Liver (tissue), 9 donors: ENCODE measurements around the gene FLNB. TPM values are rescaled to one million over a fixed set of nuclear protein-coding genes. Genes with fewer than 3 reads are reported as not detected.

Experiments
- DNase-seq: peaks from one replicate; pipeline ENCODE4 v3.0.0-alpha.2; 2017; ENCODE audit warnings: low spot score
- H3K27ac ChIP-seq, 2 donors: one replicate each; pipeline ENCODE4 v1.7.0; 2013; ENCODE audit warnings: inconsistent platforms in 2 of 2, low read length in 2 of 2, control low read depth in 1 of 2, low read depth in 1 of 2, mild to moderate bottlenecking in 1 of 2
- H3K27me3 ChIP-seq, 4 donors: one replicate each; pipeline versions ENCODE4 v1.6.1 to v1.7.0; 2013; ENCODE audit warnings: low read length in 3 of 4, inconsistent platforms in 1 of 4, mild to moderate bottlenecking in 1 of 4, moderate library complexity in 1 of 4; ENCODE audit not compliant: control insufficient read depth in 4 of 4, insufficient read depth in 4 of 4
- H3K36me3 ChIP-seq, 4 donors: one replicate each; pipeline versions ENCODE4 v1.6.1 to v1.7.0; 2013; ENCODE audit warnings: low read length in 3 of 4, mild to moderate bottlenecking in 3 of 4, low read depth in 1 of 4, moderate library complexity in 1 of 4; ENCODE audit not compliant: control insufficient read depth in 4 of 4, insufficient read depth in 3 of 4
- H3K4me1 ChIP-seq, 4 donors: one replicate each; pipeline versions ENCODE4 v1.6.1 to v1.7.0; 2013; ENCODE audit warnings: low read length in 3 of 4, mild to moderate bottlenecking in 3 of 4, moderate library complexity in 1 of 4; ENCODE audit not compliant: control insufficient read depth in 4 of 4, insufficient read depth in 4 of 4
- H3K4me3 ChIP-seq, 3 donors: one replicate each; pipeline versions ENCODE4 v1.6.1 to v1.7.0; 2013; ENCODE audit warnings: low read length in 3 of 3, control low read depth in 1 of 3, low read depth in 1 of 3, mild to moderate bottlenecking in 1 of 3
- H3K9ac ChIP-seq, 2 donors: one replicate each; pipeline ENCODE4 v1.7.0; 2013; ENCODE audit warnings: low read length in 2 of 2, mild to moderate bottlenecking in 2 of 2, moderate library complexity in 2 of 2, control low read depth in 1 of 2, low read depth in 1 of 2
- H3K9me3 ChIP-seq, 4 donors: one replicate each; pipeline versions ENCODE4 v1.6.1 to v1.7.0; 2013; ENCODE audit warnings: low read length in 3 of 4; ENCODE audit not compliant: control insufficient read depth in 4 of 4
- CTCF ChIP-seq: fragments of 150-350 bp; IDR thresholded peaks from 2 replicates; pipeline ENCODE4 v1.5.1; 2017; ENCODE audit warnings: improper control_type of control experiment, low read depth, low read length; ENCODE audit not compliant: missing input control
- EGR1 ChIP-seq, 2 donors: IDR thresholded peaks; 2 replicates each; pipeline ENCODE4 v1.6.1; 2016 to 2018; ENCODE audit warnings: antibody characterized with exemption in 2 of 2, low read depth in 2 of 2
- FOXA1 ChIP-seq: IDR thresholded peaks from 2 replicates; pipeline ENCODE4 v1.6.1; 2016; ENCODE audit warnings: antibody characterized with exemption
- GABPA ChIP-seq, 2 donors: IDR thresholded peaks in 1 of 2; conservative IDR thresholded peaks in 1 of 2; 2 replicates each; pipeline ENCODE4 v1.6.1; 2016; ENCODE audit warnings: antibody characterized with exemption in 2 of 2, mild to moderate bottlenecking in 1 of 2, moderate library complexity in 1 of 2
- HNF4A ChIP-seq, 2 donors: conservative IDR thresholded peaks; 2 replicates each; pipeline ENCODE4 v1.6.1; 2016; ENCODE audit warnings: antibody characterized with exemption in 2 of 2, mild to moderate bottlenecking in 2 of 2
- JUND ChIP-seq, 2 donors: IDR thresholded peaks; 2 replicates each; pipeline ENCODE4 v1.6.1; 2016; ENCODE audit warnings: antibody characterized with exemption in 2 of 2
- NR2F2 ChIP-seq: IDR thresholded peaks from 2 replicates; pipeline ENCODE4 v1.6.1; 2016; ENCODE audit warnings: antibody characterized with exemption
- SP1 ChIP-seq: IDR thresholded peaks from 2 replicates; pipeline ENCODE4 v1.6.1; 2018; ENCODE audit warnings: antibody characterized with exemption, mild to moderate bottlenecking
- YY1 ChIP-seq: IDR thresholded peaks from 2 replicates; pipeline ENCODE4 v1.6.1; 2016; ENCODE audit warnings: antibody characterized with exemption, mild to moderate bottlenecking
- ZBTB33 ChIP-seq: IDR thresholded peaks from 2 replicates; pipeline ENCODE4 v1.6.1; 2016; ENCODE audit warnings: antibody characterized with exemption
- WGBS: extraction: QIAGEN DNeasy Blood & Tissue Kit; methylation state at CpG from one replicate; pipeline ENCODE4 v1.1.7; 2013; 5-methylcytosine and 5-hydroxymethylcytosine counted together
- polyA plus RNA-seq, 2 donors: library from polyadenylated mRNA; stranded (reverse) in 1 of 2; unstranded in 1 of 2; fragments of 200-250 nt in 1 of 2; fragments of >200 nt in 1 of 2; fragmentation: Nextera tagmentation in 1 of 2; extraction: Ambion mirVana in 1 of 2; gene quantifications; one replicate each; pipeline versions ENCODE4 v1.2.1 to v1.2.3, GENCODE V29; 2013 to 2015
- total RNA-seq, 2 donors: library from RNA; depleted of rRNA; stranded (reverse); fragments of >200 nt; gene quantifications; one replicate each; pipeline ENCODE4 v1.2.3, GENCODE V29; 2014
- TF ChIP-seq, protein P1 (sequence below): IDR thresholded peaks from 2 replicates; pipeline ENCODE4 v1.6.1; 2016; ENCODE audit warnings: antibody characterized with exemption, mild to moderate bottlenecking
- TF ChIP-seq, protein P2 (sequence below): IDR thresholded peaks from 2 replicates; pipeline ENCODE4 v1.6.1; 2016; ENCODE audit warnings: antibody characterized with exemption
- donor health status: healthy.
- donor health status: healthy.
- donor health status: healthy.
- donor health status: healthy.
- donor health status: healthy.

Gene FLNB
- total and polyA plus RNA-seq, 4 donors = 22.9 to 124 (median 44.3) TPM

GRCh38 chr3:58155838-58156237 lies 147.6 kb downstream of the FLNB start:
- no peak for DNase-seq
- Histone ChIP-seq H3K27ac (no peak overlapping the region), H3K4me3 (no peak overlapping the region), H3K36me3 (peaks cover 14 to 63% (median 52%) of the 10 kb centered on the region in 4 donors), H3K9ac (no peak overlapping the region), H3K27me3 (no peaks in the 10 kb centered on the region), H3K4me1 (peaks cover 6 to 19% (median 11%) of the 10 kb centered on the region in 4 donors), H3K9me3 (no peaks in the 10 kb centered on the region)
- WGBS = 82% methylated on average over 10 of the region's 10 CpGs
- TF ChIP-seq, protein P1, sequence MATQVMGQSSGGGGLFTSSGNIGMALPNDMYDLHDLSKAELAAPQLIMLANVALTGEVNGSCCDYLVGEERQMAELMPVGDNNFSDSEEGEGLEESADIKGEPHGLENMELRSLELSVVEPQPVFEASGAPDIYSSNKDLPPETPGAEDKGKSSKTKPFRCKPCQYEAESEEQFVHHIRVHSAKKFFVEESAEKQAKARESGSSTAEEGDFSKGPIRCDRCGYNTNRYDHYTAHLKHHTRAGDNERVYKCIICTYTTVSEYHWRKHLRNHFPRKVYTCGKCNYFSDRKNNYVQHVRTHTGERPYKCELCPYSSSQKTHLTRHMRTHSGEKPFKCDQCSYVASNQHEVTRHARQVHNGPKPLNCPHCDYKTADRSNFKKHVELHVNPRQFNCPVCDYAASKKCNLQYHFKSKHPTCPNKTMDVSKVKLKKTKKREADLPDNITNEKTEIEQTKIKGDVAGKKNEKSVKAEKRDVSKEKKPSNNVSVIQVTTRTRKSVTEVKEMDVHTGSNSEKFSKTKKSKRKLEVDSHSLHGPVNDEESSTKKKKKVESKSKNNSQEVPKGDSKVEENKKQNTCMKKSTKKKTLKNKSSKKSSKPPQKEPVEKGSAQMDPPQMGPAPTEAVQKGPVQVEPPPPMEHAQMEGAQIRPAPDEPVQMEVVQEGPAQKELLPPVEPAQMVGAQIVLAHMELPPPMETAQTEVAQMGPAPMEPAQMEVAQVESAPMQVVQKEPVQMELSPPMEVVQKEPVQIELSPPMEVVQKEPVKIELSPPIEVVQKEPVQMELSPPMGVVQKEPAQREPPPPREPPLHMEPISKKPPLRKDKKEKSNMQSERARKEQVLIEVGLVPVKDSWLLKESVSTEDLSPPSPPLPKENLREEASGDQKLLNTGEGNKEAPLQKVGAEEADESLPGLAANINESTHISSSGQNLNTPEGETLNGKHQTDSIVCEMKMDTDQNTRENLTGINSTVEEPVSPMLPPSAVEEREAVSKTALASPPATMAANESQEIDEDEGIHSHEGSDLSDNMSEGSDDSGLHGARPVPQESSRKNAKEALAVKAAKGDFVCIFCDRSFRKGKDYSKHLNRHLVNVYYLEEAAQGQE = no peak
- TF ChIP-seq FOXA1 (no peak), YY1 (no peak), HNF4A (conservative IDR thresholded peaks at IDR 0.05) (no peak), CTCF (no peak), JUND (IDR thresholded peaks at IDR 0.05) (no peak), SP1 (no peak), NR2F2 (no peak)
- TF ChIP-seq, protein P2, sequence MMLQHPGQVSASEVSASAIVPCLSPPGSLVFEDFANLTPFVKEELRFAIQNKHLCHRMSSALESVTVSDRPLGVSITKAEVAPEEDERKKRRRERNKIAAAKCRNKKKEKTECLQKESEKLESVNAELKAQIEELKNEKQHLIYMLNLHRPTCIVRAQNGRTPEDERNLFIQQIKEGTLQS = no peak

- no peak overlapping the region for H3K27ac ChIP-seq
- DNase-seq = no peak
- no peaks in the 10 kb centered on the region for H3K9me3 ChIP-seq
- H3K4me3 ChIP-seq = no peak overlapping the region
- H3K36me3 ChIP-seq = peaks cover 14 to 54% (median 48%) of the 10 kb centered on the region in 4 donors
- WGBS = 97% methylated on average over 11 of the region's 11 CpGs
- H3K4me1 ChIP-seq = peaks cover 2 to 15% (median 9%) of the 10 kb centered on the region in 4 donors
- no peak for TF ChIP-seq FOXA1
- no peak overlapping the region for H3K9ac ChIP-seq
- H3K27me3 ChIP-seq = no peaks in the 10 kb centered on the region
Measured at GRCh38 chr3:58157700-58158099, 149.5 kb downstream of the FLNB start.

- no peaks in the 10 kb centered on the region for H3K9me3 ChIP-seq
- H3K4me1 ChIP-seq = peaks cover 8 to 24% (median 16%) of the 10 kb centered on the region in 4 donors
- no peak overlapping the region for H3K9ac ChIP-seq
- WGBS = 96% methylated on average over 7 of the region's 7 CpGs
- no peak overlapping the region for H3K4me3 ChIP-seq
- H3K27ac ChIP-seq = no peak overlapping the region
- no peaks in the 10 kb centered on the region for H3K27me3 ChIP-seq
- DNase-seq = no peak
- peaks cover 12 to 47% (median 41%) of the 10 kb centered on the region in 4 donors for H3K36me3 ChIP-seq
- TF ChIP-seq GABPA (IDR thresholded peaks at IDR 0.05 in 1 of 2, conservative IDR thresholded peaks at IDR 0.05 in 1 of 2) = no peak
- TF ChIP-seq EGR1 (IDR thresholded peaks at IDR 0.05; ENCODE audit: low read depth in 2 of 2) = no peak
- no peak for TF ChIP-seq SP1
- no peak for TF ChIP-seq YY1
- TF ChIP-seq CTCF = no peak
- no peak for TF ChIP-seq ZBTB33
Measured at GRCh38 chr3:58158442-58159153, 150.4 kb downstream of the FLNB start.
